Astrocyte of the spinal cord (primary cell): ENCODE results near the gene OVOL3.

ENCODE experiments used
- DNase-seq: peaks from one replicate; pipeline ENCODE4 v3.0.0; 2011; ENCODE audit warnings: low read depth, low spot score
- H3K4me3 ChIP-seq: 2 replicates; pipeline ENCODE4 v1.5.1; 2011; ENCODE audit warnings: low read depth, mild to moderate bottlenecking, low read length, moderate library complexity
- CTCF ChIP-seq: IDR thresholded peaks from 2 replicates; pipeline ENCODE4 v1.5.1; 2012; ENCODE audit warnings: low read depth, mild to moderate bottlenecking, low read length, inconsistent platforms
- in situ Hi-C: cut with HindIII; loops from 2 replicates; pipeline ENCODE4 v1.10.0; 2017; ENCODE audit warnings: low sequenced_read_pairs

The OVOL3 gene

GRCh38 chr19:36149673-36150406, 38.9 kb downstream of the OVOL3 start:
- H3K4me3 ChIP-seq = no peak overlapping the region
- no peak for DNase-seq
- no peak for TF ChIP-seq CTCF
- in situ Hi-C loops = no loop called here

- in situ Hi-C loops = no loop called here
- no peak for DNase-seq
- no peak for TF ChIP-seq CTCF
- H3K4me3 ChIP-seq = no peak overlapping the region
These were observed 39.6 kb downstream of the OVOL3 start for GRCh38 chr19:36150586-36150985.

- in situ Hi-C loops = no loop called here
- H3K4me3 ChIP-seq = peak overlapping the region; percentile 26
- DNase-seq = no peak
- no peak for TF ChIP-seq CTCF
These were observed 40.4 kb downstream of the OVOL3 start for GRCh38 chr19:36151144-36152018.

GRCh38 chr19:36152019-36152351, 41.0 kb downstream of the OVOL3 start:
- peak overlapping the region; percentile 26 for H3K4me3 ChIP-seq
- TF ChIP-seq CTCF = no peak
- DNase-seq = no peak
- in situ Hi-C loops = no loop called here

GRCh38 chr19:36152352-36153091, 41.6 kb downstream of the OVOL3 start, which contains the start of gene COX7A1:
Gene COX7A1 (minus strand): TSS chr19:36152447. CDS start chr19:36152407, 40 bp downstream.
- peak within 1 kb of the TSS; percentile 26 for H3K4me3 ChIP-seq

More at GRCh38 chr19:36152352-36153091, 41.6 kb downstream of the OVOL3 start, which contains the start of gene COX7A1:
- in situ Hi-C loops = no loop called here
- DNase-seq = peak; percentile 18
- TF ChIP-seq CTCF = no peak
